Testis (tissue), 2 donors: ENCODE measurements around the gene WDR27.
"Not testable (repeated sequence)": the region's sequence is repeated elsewhere in the genome, so short reads cannot be mapped to it uniquely, and the experiment has no call there.

Experiments used
- CTCF ChIP-seq, 3 experiments: fragments of 450-650 bp in 2 of 3; fragments of 200-600 bp in 1 of 3; sonication (generic) in 1 of 3; IDR thresholded peaks; one replicate each; pipeline ENCODE4 v1.5.1; 2016 to 2019; ENCODE audit warnings: antibody characterized with exemption in 3 of 3, mild to moderate bottlenecking in 2 of 3, moderate library complexity in 1 of 3
- POLR2A ChIP-seq: fragments of 450-650 bp; IDR thresholded peaks from one replicate; pipeline ENCODE4 v1.6.1; 2017; ENCODE audit warnings: antibody characterized with exemption, mild to moderate bottlenecking, moderate library complexity

- not testable (repeated sequence) for TF ChIP-seq CTCF (IDR thresholded peaks at IDR 0.05); POLR2A
These were observed 267.3 kb downstream of the WDR27 start for GRCh38 chr6:169434554-169434953.
